GM18498 (cell line): ENCODE measurements around the gene PPM1E.

Experiments
- ATAC-seq: cut with Tn5 transposase; IDR thresholded peaks from one replicate; pipeline ENCODE4 v1.9.1; 2021; ENCODE audit warnings: mild to moderate bottlenecking, moderate library complexity; ENCODE audit not compliant: unreplicated experiment

The PPM1E gene

GRCh38 chr17:59030811-59031210 lies 275.2 kb downstream of the PPM1E start:
- ATAC-seq: no peak
